ENCODE results near the gene LRATD1. TPM values are rescaled to one million over a fixed set of nuclear protein-coding genes. Genes with fewer than 3 reads are reported as not detected.

LRATD1 gene
- total RNA-seq, 1 experiment from 2014 or later = 0.31 TPM

DNA sequence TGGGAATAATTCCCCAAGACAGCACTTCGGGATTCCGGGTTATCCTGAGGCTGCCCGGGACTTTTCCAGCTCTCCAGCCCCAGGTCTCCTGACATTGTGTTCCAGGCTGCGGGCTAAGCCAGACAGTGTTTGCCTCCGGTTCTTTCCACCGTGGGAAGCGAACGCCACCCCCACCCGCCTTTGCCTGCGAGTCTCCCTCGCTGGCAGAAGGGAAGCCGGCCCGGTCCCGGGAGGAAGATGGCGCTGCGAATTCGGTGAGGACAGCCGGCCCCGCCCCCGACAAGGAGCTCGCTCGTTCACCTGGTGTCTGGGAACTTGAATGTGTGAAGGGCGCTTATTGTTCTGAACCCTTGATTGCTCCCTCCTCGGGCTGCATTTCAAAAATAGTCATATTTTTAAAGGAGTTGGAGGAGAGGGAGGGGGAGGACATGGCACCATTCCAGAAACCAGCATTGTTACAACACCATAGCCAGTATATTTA lies 2.9 kb downstream of the LRATD1 start:
- no peak overlapping the region for H4K91ac ChIP-seq (ENCODE audit: insufficient read length, low read depth, low read length)
- Mint-ChIP-seq H3K36me3 (ENCODE audit: insufficient read depth in 1 of 3, low read depth in 3 of 3) (no peaks in the 10 kb centered on the region; a peak in 1 of 7 replicates), H3K9me3 (no peaks in the 10 kb centered on the region; a peak in 2 of 5 replicates), H3K4me1 (peaks cover 19 to 29% of the 10 kb centered on the region in 2 experiments), H3K27me3 (ENCODE audit: low read depth) (peaks cover 84% of the 10 kb centered on the region), H3K4me3 (peak overlapping the region; percentile 62 to 91), H3K27ac (no peak overlapping the region)
- no peak overlapping the region for H3K14ac ChIP-seq (ENCODE audit: insufficient read depth, low read length)
- H2BK120ac ChIP-seq (ENCODE audit: low read depth, low read length, poor library complexity, severe bottlenecking) = no peak overlapping the region
- no peak overlapping the region for H3K18ac ChIP-seq (ENCODE audit: insufficient read length, low read depth, low read length)
- H3K9ac ChIP-seq (ENCODE audit: extremely low read depth, insufficient read length, low read length) = no peak overlapping the region
- no peak overlapping the region for H3K56ac ChIP-seq (ENCODE audit: insufficient read length, low read depth, low read length)
- no peak overlapping the region for H2AK5ac ChIP-seq (ENCODE audit: insufficient read length, low read length)
- H3K9me3 ChIP-seq (ENCODE audit: control insufficient read depth, low read depth, low read length) = no peaks in the 10 kb centered on the region
- no peak overlapping the region for H2AFZ ChIP-seq (ENCODE audit: low read length)
- no CpG with 5 or more reads among the region's 24 CpGs for WGBS (ENCODE audit: extremely low coverage, insufficient read length, low lambda C conversion rate)
- DNase-seq = peak; percentile 75
- H2BK5ac ChIP-seq (ENCODE audit: insufficient read length, low read length) = no peak overlapping the region
- no peak overlapping the region for H3K27ac ChIP-seq (ENCODE audit: insufficient read length, low read depth, low read length)
- no peaks in the 10 kb centered on the region for H4K20me1 ChIP-seq (ENCODE audit: control insufficient read depth, insufficient read depth, insufficient read length)
- peaks cover 3% of the 10 kb centered on the region; the same call in 1 of the 2 replicates for H3K4me1 ChIP-seq (ENCODE audit: insufficient read depth, low read length)
- no peaks in the 10 kb centered on the region for H3K79me2 ChIP-seq (ENCODE audit: insufficient read depth, low read length)
- no peak overlapping the region for H2BK20ac ChIP-seq (ENCODE audit: low read depth, low read length, poor library complexity, severe bottlenecking)
- H4K5ac ChIP-seq (ENCODE audit: insufficient read length, low read depth, low read length) = no peak overlapping the region
- H3K23me2 ChIP-seq (ENCODE audit: insufficient read length, low read depth, low read length, poor library complexity, severe bottlenecking) = peaks cover 18% of the 10 kb centered on the region
- H3K4ac ChIP-seq (ENCODE audit: low read depth, low read length) = no peak overlapping the region
- peak overlapping the region; percentile 75 for H3K4me2 ChIP-seq (ENCODE audit: insufficient read depth, insufficient read length, low read length)
- peaks cover 25% of the 10 kb centered on the region for H3K27me3 ChIP-seq (ENCODE audit: insufficient read depth, low read length)
- no peak overlapping the region for H3T11ph ChIP-seq (ENCODE audit: low read length)
- H3K79me1 ChIP-seq (ENCODE audit: insufficient read depth, low read depth, low read length, poor library complexity, severe bottlenecking) = no peaks in the 10 kb centered on the region
- no peak overlapping the region for H4K8ac ChIP-seq (replicated peaks; ENCODE audit: insufficient read length, low read depth, low read length)
- TF ChIP-seq, protein P1, sequence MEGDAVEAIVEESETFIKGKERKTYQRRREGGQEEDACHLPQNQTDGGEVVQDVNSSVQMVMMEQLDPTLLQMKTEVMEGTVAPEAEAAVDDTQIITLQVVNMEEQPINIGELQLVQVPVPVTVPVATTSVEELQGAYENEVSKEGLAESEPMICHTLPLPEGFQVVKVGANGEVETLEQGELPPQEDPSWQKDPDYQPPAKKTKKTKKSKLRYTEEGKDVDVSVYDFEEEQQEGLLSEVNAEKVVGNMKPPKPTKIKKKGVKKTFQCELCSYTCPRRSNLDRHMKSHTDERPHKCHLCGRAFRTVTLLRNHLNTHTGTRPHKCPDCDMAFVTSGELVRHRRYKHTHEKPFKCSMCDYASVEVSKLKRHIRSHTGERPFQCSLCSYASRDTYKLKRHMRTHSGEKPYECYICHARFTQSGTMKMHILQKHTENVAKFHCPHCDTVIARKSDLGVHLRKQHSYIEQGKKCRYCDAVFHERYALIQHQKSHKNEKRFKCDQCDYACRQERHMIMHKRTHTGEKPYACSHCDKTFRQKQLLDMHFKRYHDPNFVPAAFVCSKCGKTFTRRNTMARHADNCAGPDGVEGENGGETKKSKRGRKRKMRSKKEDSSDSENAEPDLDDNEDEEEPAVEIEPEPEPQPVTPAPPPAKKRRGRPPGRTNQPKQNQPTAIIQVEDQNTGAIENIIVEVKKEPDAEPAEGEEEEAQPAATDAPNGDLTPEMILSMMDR (conservative IDR thresholded peaks at IDR 0.05) = no peak
- H3K23ac ChIP-seq (ENCODE audit: insufficient read length, low read depth, low read length) = no peak overlapping the region
- H2BK12ac ChIP-seq (ENCODE audit: insufficient read length, low read depth, low read length) = no peak overlapping the region
- H2BK15ac ChIP-seq (ENCODE audit: low read depth, low read length) = no peak overlapping the region

All from H9 (cell line).